B cell (primary cell): ENCODE results near the gene KCNJ8. TPM values are rescaled to one million over a fixed set of nuclear protein-coding genes. Genes with fewer than 3 reads are reported as not detected.

Experiments used
- ATAC-seq: fragments of 200-7000 bp; cut with Tn5 transposase; one replicate; pipeline ENCODE4 v1.10.0; 2021; ENCODE audit warnings: low read depth, mild to moderate bottlenecking, moderate number of reproducible peaks, moderate library complexity
- CTCF ChIA-PET: fragments of 350-600 bp; sonication (Branson Sonifier 250); formaldehyde crosslinking; loops from one replicate; lab custom pipeline; 2021; ENCODE audit warnings: antibody characterized with exemption, inconsistent platforms; lab: Charles Lee
- POLR2A ChIA-PET: fragments of 350-600 bp; sonication (Branson Sonifier 250); formaldehyde crosslinking; loops from one replicate; lab custom pipeline; 2021; ENCODE audit warnings: antibody characterized with exemption; lab: Charles Lee
- DNase-seq: peaks from one replicate; pipeline ENCODE4 v3.0.0; 2013
- H2AFZ ChIP-seq: 2 replicates; pipeline ENCODE4 v1.6.1; 2012; ENCODE audit warnings: mild to moderate bottlenecking, low read depth, low read length; ENCODE audit not compliant: insufficient read depth, poor library complexity, severe bottlenecking
- H3K27ac ChIP-seq, 2 donors: 1 replicate in 1 of 2; 2 replicates in 1 of 2; pipeline ENCODE4 v1.5.1; 2012 to 2013; ENCODE audit warnings: low read length in 2 of 2, mild to moderate bottlenecking in 2 of 2, moderate library complexity in 1 of 2
- H3K27me3 ChIP-seq, 4 experiments: fragments of 200-600 bp in 1 of 4; sonication (generic) in 1 of 4; replicated peaks in 1 of 4; 1 replicate in 2 of 4; 2 replicates in 2 of 4; pipeline versions ENCODE4 v1.6.1 to v1.7.0; 2013 to 2016; ENCODE audit warnings: low read length in 3 of 4, mild to moderate bottlenecking in 2 of 4, mixed read lengths in 1 of 4, moderate library complexity in 1 of 4; ENCODE audit not compliant: insufficient read depth in 4 of 4, control insufficient read depth in 3 of 4; ENCODE audit errors: control extremely low read depth in 1 of 4
- H3K36me3 ChIP-seq, 2 experiments: replicated peaks in 1 of 2; 1 replicate in 1 of 2; 2 replicates in 1 of 2; pipeline versions ENCODE4 v1.6.1 to v1.7.1; 2013; ENCODE audit warnings: low read length in 1 of 2; ENCODE audit not compliant: insufficient read depth in 2 of 2, control insufficient read depth in 1 of 2; ENCODE audit errors: control extremely low read depth in 1 of 2, extremely low read depth in 1 of 2
- H3K4me1 ChIP-seq, 2 donors: fragments of 200-600 bp in 1 of 2; sonication (generic) in 1 of 2; 1 replicate in 1 of 2; 2 replicates in 1 of 2; pipeline versions ENCODE4 v1.5.1 to v1.6.1; 2013 to 2017; ENCODE audit warnings: low read length in 2 of 2; ENCODE audit not compliant: control insufficient read depth in 2 of 2, insufficient read depth in 2 of 2
- H3K4me2 ChIP-seq: replicated peaks from 2 replicates; pipeline ENCODE3; 2012; ENCODE audit warnings: mild to moderate bottlenecking, low read depth, low read length; ENCODE audit not compliant: poor library complexity, severe bottlenecking
- H3K4me3 ChIP-seq, 5 experiments: fragments of 200-600 bp in 1 of 5; sonication (generic) in 1 of 5; 1 replicate in 3 of 5; 2 replicates in 2 of 5; pipeline versions ENCODE4 v1.5.1 to v1.7.0; 2011 to 2016; ENCODE audit warnings: low read length in 4 of 5, mild to moderate bottlenecking in 4 of 5, low read depth in 2 of 5, control low read depth in 1 of 5, moderate library complexity in 1 of 5; ENCODE audit not compliant: insufficient read depth in 1 of 5; ENCODE audit errors: control extremely low read depth in 1 of 5, extremely low read depth in 1 of 5
- H3K79me2 ChIP-seq: fragments of 200-600 bp; sonication (generic); one replicate; pipeline ENCODE4 v1.6.0; 2016; ENCODE audit warnings: low read length; ENCODE audit not compliant: control insufficient read depth, insufficient read depth
- H3K9ac ChIP-seq: fragments of 200-600 bp; sonication (generic); 2 replicates; pipeline ENCODE4 v1.6.1; 2017; ENCODE audit warnings: mild to moderate bottlenecking, low read length, moderate library complexity
- H3K9me3 ChIP-seq, 3 donors: one replicate each; pipeline versions ENCODE4 v1.6.1 to v1.7.1; 2013; ENCODE audit warnings: low read length in 2 of 3; ENCODE audit not compliant: control insufficient read depth in 2 of 3, insufficient read depth in 1 of 3; ENCODE audit errors: control extremely low read depth in 1 of 3
- H4K20me1 ChIP-seq: 2 replicates; pipeline ENCODE4 v1.6.0; 2012; ENCODE audit warnings: mild to moderate bottlenecking, low read length; ENCODE audit not compliant: insufficient read depth, control insufficient read depth, poor library complexity, severe bottlenecking
- H3K27ac Mint-ChIP-seq: one replicate; pipeline ENCODE4 v1.8.0; 2021; ENCODE audit warnings: mixed read lengths
- H3K27me3 Mint-ChIP-seq: one replicate; pipeline ENCODE4 v1.8.0; 2021; ENCODE audit warnings: mixed read lengths
- H3K4me1 Mint-ChIP-seq: one replicate; pipeline ENCODE4 v1.8.0; 2021; ENCODE audit warnings: mixed read lengths
- H3K4me3 Mint-ChIP-seq: one replicate; pipeline ENCODE4 v1.8.0; 2021; ENCODE audit warnings: mixed read lengths
- H3K9me3 Mint-ChIP-seq: one replicate; pipeline ENCODE4 v1.8.0; 2022; ENCODE audit warnings: mixed read lengths; ENCODE audit not compliant: insufficient read depth
- CTCF ChIP-seq: fragments of 200-600 bp; IDR thresholded peaks from one replicate; pipeline ENCODE4 v1.8.0; 2022; ENCODE audit warnings: antibody characterized with exemption, mild to moderate bottlenecking
- EZH2 ChIP-seq: IDR thresholded peaks from 2 replicates; pipeline ENCODE4 v1.6.1; 2012; ENCODE audit warnings: borderline replicate concordance, low read depth, mild to moderate bottlenecking, moderate library complexity, low read length; ENCODE audit not compliant: insufficient read depth, poor library complexity, severe bottlenecking
- WGBS: methylation state at CpG from one replicate; pipeline ENCODE4 v1.1.5; 2013; ENCODE audit warnings: missing lambda C conversion rate; ENCODE audit not compliant: insufficient coverage; 5-methylcytosine and 5-hydroxymethylcytosine counted together
- intact Hi-C: fragments of 100-400 bp; cut with micrococcal nuclease; formaldehyde crosslinking; loops from one replicate; pipeline ENCODE4 v1.10.0; 2022
- polyA plus RNA-seq: library from polyadenylated mRNA; depleted of rRNA; stranded (reverse); fragments of >200 nt; gene quantifications from 2 replicates; pipeline ENCODE4 v1.2.3, GENCODE V29; 2012
- total RNA-seq, 2 donors: library from RNA; stranded (reverse); fragments of 120-200 nt in 1 of 2; gene quantifications; 1 replicate in 1 of 2; 2 replicates in 1 of 2; pipeline versions ENCODE4 v1.2.3 to v1.2.4, GENCODE V29; 2013 to 2022

The KCNJ8 gene
- total and polyA plus RNA-seq, 2 donors (not counting 1 experiment from before 2014, with no cell fraction given), result not detected

GRCh38 chr12:21797539-21797938, 23.0 kb upstream of the KCNJ8 start:
- Histone ChIP-seq H3K36me3 (no peaks in the 10 kb centered on the region), H3K4me2 (no peak overlapping the region), H3K9me3 (peaks cover 0 to 4% (median 0%) of the 10 kb centered on the region in 3 donors), H3K79me2 (no peaks in the 10 kb centered on the region), H3K9ac (no peak overlapping the region), H3K27ac (no peak overlapping the region), H3K4me1 (no peaks in the 10 kb centered on the region), H4K20me1 (no peaks in the 10 kb centered on the region), H2AFZ (no peak overlapping the region), H3K4me3 (no peak overlapping the region), H3K27me3 (no peaks in the 10 kb centered on the region)
- no peak for ATAC-seq
- DNase-seq, result no peak
- H3K27me3 Mint-ChIP-seq, result peaks cover 7% of the 10 kb centered on the region
- no peak overlapping the region for H3K4me3 Mint-ChIP-seq
- ChIA-PET CTCF (no interaction called here), POLR2A (no interaction called here)
- H3K27ac Mint-ChIP-seq, result no peak overlapping the region
- WGBS, result no CpG with 5 or more reads among the region's 1 CpG
- peaks cover 2% of the 10 kb centered on the region for H3K9me3 Mint-ChIP-seq
- intact Hi-C loops, result no loop called here
- TF ChIP-seq CTCF, result no peak
- no peak for TF ChIP-seq EZH2
- no peaks in the 10 kb centered on the region for H3K4me1 Mint-ChIP-seq

GRCh38 chr12:21795648-21796328, 21.3 kb upstream of the KCNJ8 start:
- Mint-ChIP-seq H3K4me3 (no peak overlapping the region), H3K27me3 (peaks cover 7% of the 10 kb centered on the region)

More at GRCh38 chr12:21795648-21796328, 21.3 kb upstream of the KCNJ8 start:
- no peaks in the 10 kb centered on the region for H3K27me3 ChIP-seq
- CTCF ChIA-PET, result no interaction called here
- 98% methylated on average over 8 of the region's 10 CpGs for WGBS
- no peak overlapping the region for H3K4me3 ChIP-seq
- H2AFZ ChIP-seq, result no peak overlapping the region
- no peaks in the 10 kb centered on the region for H3K4me1 Mint-ChIP-seq
- POLR2A ChIA-PET, result no interaction called here
- no peaks in the 10 kb centered on the region for H3K36me3 ChIP-seq
- TF ChIP-seq EZH2, result no peak
- TF ChIP-seq CTCF, result no peak
- H3K79me2 ChIP-seq, result no peaks in the 10 kb centered on the region
- DNase-seq (no peak), ATAC-seq (no peak)
- intact Hi-C loops, result no loop called here
- no peak overlapping the region for H3K27ac Mint-ChIP-seq
- H3K4me2 ChIP-seq, result no peak overlapping the region
- peaks cover 0 to 4% (median 0%) of the 10 kb centered on the region in 3 donors for H3K9me3 ChIP-seq
- H3K9me3 Mint-ChIP-seq, result peaks cover 2% of the 10 kb centered on the region
- H3K27ac ChIP-seq, result no peak overlapping the region
- no peaks in the 10 kb centered on the region for H3K4me1 ChIP-seq
- no peak overlapping the region for H3K9ac ChIP-seq
- no peaks in the 10 kb centered on the region for H4K20me1 ChIP-seq
